Ishikawa (cell line): ENCODE data around the gene RBM5.

Experiments
- CEBPB ChIP-seq: IDR thresholded peaks from 2 replicates; pipeline ENCODE4 v1.6.1; 2012
- CREB1 ChIP-seq: IDR thresholded peaks from 2 replicates; pipeline ENCODE4 v1.6.1; 2012; ENCODE audit warnings: low read depth
- EGR1 ChIP-seq: IDR thresholded peaks from 2 replicates; pipeline ENCODE4 v1.6.1; 2012
- EP300 ChIP-seq: IDR thresholded peaks from 2 replicates; pipeline ENCODE4 v1.6.1; 2012; ENCODE audit warnings: borderline replicate concordance
- FOXM1 ChIP-seq: IDR thresholded peaks from 2 replicates; pipeline ENCODE4 v1.6.1; 2012; ENCODE audit warnings: low read depth, borderline replicate concordance
- MAX ChIP-seq: IDR thresholded peaks from 2 replicates; pipeline ENCODE4 v1.6.1; 2012
- NFIC ChIP-seq: IDR thresholded peaks from 2 replicates; pipeline ENCODE4 v1.6.1; 2012
- RAD21 ChIP-seq: IDR thresholded peaks from 2 replicates; pipeline ENCODE4 v1.6.1; 2012; ENCODE audit warnings: low read depth
- REST ChIP-seq: IDR thresholded peaks from 2 replicates; pipeline ENCODE4 v1.6.1; 2012; ENCODE audit warnings: low read depth, mild to moderate bottlenecking
- TAF1 ChIP-seq: IDR thresholded peaks from 2 replicates; pipeline ENCODE4 v1.6.1; 2012; ENCODE audit warnings: low read depth, mild to moderate bottlenecking
- TCF12 ChIP-seq: IDR thresholded peaks from 2 replicates; pipeline ENCODE4 v1.6.1; 2012; ENCODE audit warnings: low read depth
- TEAD4 ChIP-seq: IDR thresholded peaks from 2 replicates; pipeline ENCODE4 v1.6.1; 2012
- YY1 ChIP-seq: IDR thresholded peaks from 2 replicates; pipeline ENCODE4 v1.6.1; 2012; ENCODE audit warnings: low read depth
- ZBTB7A ChIP-seq: IDR thresholded peaks from 2 replicates; pipeline ENCODE4 v1.6.1; 2012; ENCODE audit warnings: low read depth
- TF ChIP-seq, protein P1 (sequence below): IDR thresholded peaks from 2 replicates; pipeline ENCODE4 v1.6.1; 2012

Gene RBM5

DNA sequence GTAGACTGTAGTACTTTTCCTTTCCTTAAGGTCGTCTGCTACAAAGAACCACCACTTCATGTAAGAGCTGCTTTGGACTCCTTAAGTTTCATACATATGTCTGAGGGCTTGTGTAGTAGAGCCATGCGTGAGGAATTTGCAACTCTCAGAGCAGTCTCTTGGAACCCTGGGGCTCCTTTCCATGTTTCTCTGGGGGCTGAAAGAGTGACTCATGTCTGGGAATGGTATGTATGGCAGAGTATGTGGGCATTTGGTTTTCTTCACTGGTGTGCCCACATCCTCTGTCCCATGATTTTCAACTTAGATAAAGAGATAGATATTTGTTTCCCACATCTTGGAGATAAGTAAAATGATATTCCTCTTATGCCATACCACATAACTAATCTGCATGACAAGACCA is 20.6 kb upstream of the RBM5 start:
- TF ChIP-seq FOXM1 (no peak), MAX (no peak), RAD21 (no peak), CREB1 (no peak)

- no peak for TF ChIP-seq TEAD4
- TF ChIP-seq MAX = no peak
- TF ChIP-seq EP300 = no peak
- no peak for TF ChIP-seq REST
- TF ChIP-seq, protein P1, sequence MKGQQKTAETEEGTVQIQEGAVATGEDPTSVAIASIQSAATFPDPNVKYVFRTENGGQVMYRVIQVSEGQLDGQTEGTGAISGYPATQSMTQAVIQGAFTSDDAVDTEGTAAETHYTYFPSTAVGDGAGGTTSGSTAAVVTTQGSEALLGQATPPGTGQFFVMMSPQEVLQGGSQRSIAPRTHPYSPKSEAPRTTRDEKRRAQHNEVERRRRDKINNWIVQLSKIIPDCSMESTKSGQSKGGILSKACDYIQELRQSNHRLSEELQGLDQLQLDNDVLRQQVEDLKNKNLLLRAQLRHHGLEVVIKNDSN = no peak
- TF ChIP-seq FOXM1 = no peak
- no peak for TF ChIP-seq TAF1
- TF ChIP-seq ZBTB7A = no peak
These were observed 10.6 kb upstream of the RBM5 start for GRCh38 chr3:50078091-50078490.

DNA sequence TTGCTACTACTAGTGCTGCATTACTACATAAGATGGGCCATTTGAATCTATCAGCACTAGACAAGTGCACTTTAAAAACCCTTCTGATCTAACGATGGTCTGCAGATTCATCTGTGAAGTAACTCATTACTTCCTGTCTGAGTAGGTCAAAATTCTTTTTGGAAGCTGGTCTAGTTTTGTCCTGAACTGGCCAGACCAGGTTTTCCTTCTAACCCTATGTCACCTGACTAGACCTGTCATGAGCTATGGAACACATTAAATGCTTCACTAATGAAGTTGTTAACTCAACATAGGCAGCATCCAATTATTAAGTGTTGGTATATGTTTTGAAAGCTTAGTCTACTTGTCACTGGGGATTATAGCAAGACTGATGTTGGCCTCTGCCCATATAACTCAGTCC is 10.1 kb upstream of the RBM5 start:
- TF ChIP-seq, protein P1 = peak; percentile 64
- TF ChIP-seq TAF1 (no peak), TCF12 (no peak)

GRCh38 chr3:50089609-50089945 is 858 bp downstream of the RBM5 start:
- TF ChIP-seq ZBTB7A (peak; percentile 40; the same call in 1 of the 2 replicates), FOXM1 (no peak)

- TF ChIP-seq NFIC = no peak
- no peak for TF ChIP-seq CREB1
- TF ChIP-seq MAX = no peak
- no peak for TF ChIP-seq TAF1
- TF ChIP-seq, protein P1 = no peak
- TF ChIP-seq EP300 = no peak
- TF ChIP-seq YY1 = no peak
- TF ChIP-seq TCF12 = no peak
- no peak for TF ChIP-seq EGR1
- TF ChIP-seq ZBTB7A = no peak
- TF ChIP-seq REST = no peak
- TF ChIP-seq TEAD4 = no peak
- no peak for TF ChIP-seq RAD21
- no peak for TF ChIP-seq FOXM1
- TF ChIP-seq CEBPB = no peak
These were observed 2.3 kb downstream of the RBM5 start for GRCh38 chr3:50090984-50091383.

DNA sequence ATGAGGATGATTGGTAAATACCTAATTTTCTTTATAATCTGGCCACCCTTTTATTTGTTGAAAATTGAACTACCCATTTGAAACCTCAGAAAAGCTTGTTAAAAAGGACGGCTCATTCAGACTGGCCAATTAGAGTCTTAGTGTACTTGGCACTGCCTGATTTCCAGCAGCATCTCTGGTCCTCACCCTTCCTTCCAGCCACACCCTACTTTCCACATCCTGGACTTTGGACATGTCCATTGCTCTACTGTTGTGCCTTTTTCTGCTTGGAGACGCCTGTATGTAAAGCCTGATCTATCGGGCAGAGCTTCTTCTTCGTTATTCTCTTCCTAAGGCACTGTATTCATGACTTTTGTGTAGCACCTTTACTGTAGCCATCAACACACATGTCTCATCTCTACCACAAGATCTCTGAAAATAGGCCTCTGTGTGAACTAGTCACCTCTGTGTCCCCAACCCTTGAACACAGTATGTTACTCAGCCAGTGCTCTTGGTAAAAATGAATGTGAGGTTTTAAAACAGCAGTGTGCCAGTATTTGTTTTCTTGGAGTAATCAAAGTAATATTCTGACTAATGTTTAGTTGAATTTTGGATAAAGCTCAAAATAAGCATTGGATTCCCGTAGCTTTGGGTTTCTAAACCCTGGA is 6.8 kb downstream of the RBM5 start:
- TF ChIP-seq TAF1 (no peak), CREB1 (no peak), YY1 (no peak), ZBTB7A (no peak), TCF12 (no peak), EP300 (no peak)
